HG03565 (cell line): ENCODE measurements around the gene TC2N.
"Not testable (repeated sequence)": the region's sequence is repeated elsewhere in the genome, so short reads cannot be mapped to it uniquely, and the experiment has no call there.

Source experiments
- ATAC-seq: cut with Tn5 transposase; IDR thresholded peaks from one replicate; pipeline ENCODE4 v1.9.1; 2021; ENCODE audit warnings: mild to moderate bottlenecking, moderate library complexity; ENCODE audit not compliant: unreplicated experiment

TC2N gene

DNA sequence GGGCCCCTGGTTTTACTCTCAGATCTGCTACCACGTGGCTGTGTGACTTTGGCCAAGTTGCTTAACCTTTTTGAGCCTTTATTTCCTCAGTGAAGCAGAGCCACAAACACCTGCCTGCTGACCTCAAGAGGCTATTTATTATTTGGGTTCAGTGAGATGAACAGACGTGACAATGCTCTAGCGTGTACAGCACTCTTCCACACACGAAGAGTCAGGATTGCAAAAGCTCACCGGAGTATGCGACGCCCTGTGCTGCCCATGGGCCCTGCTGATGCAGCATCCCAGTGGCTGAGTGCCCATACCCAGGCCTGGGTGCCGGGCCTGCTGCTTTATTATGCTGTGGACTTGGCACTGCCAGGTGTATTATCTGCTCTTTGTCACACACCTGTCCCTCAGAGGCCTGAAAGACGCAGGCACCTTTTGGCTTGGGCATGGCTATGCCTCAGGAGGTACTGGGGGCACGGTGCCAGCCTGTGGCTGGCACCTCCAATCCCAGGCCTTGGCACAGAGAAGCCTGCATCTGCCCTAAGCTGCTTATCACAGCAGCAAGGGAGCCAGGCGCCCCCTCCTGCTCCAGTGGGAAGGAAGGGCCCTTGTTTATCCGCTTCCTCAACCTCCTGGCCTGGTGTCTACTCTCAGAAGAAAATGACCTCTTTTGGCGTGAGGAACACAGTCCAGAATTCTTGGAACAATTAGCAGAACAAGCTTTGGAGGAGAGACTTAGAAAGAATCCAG is 22.3 kb upstream of the TC2N start:
- no peak for ATAC-seq

DNA sequence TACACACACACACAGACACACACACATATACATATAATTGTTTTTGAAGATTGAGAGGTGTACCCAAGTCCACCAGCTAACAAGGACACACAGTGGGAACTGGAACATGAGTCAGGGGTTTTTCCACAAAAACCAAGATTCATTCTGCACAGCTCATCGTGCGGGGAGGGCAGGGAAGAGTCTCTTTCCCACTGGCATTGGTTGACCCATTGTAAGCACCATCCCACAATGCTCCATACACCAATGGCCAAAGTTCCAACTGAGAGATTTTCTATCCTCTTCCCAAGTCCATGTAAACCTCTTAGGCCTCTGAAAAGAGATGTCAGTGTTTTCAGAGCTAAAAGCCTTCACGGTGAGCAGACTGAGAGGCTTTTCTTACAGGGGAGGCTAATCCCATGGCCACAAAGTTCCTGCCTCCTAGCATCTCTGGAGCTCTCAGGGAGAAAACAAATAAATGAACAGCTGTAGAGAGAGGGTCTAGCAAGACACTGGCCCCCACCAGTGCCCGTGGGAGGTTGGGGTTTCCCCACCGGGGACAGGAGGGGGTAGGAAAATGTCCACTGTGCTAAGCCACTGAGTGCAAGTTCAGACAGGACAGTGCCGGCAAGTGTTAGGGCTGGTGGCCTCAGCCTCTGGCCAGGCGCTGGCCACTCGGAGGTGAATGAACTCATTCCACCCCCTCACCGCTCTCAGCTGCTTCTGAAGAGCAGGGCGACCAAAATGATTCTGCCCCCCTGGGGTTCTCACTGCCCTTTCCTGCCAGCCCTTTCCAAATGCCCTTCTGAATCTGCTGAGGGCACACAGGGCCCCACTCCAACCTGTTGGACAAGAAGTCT is 21.5 kb upstream of the TC2N start:
- ATAC-seq, result no peak

DNA sequence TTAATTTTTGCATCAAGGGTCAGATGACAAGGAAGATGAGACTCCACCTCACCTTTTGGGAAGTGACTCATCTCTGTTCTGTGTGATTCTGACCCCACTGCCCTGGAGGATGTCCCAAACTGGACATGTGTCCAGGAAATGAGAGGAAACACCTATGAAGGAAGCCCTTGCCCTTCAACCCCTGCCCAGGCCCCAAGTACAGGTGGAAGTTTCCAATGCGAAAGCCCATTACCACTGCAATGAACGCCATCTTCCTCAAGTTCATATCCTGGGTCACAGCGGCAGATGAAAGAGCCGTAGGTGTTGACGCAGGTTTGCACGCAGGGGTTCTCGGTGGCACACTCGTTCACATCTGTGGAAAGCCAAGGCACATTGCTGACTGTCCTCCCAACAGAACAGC is 19.6 kb upstream of the TC2N start:
- no peak for ATAC-seq

DNA sequence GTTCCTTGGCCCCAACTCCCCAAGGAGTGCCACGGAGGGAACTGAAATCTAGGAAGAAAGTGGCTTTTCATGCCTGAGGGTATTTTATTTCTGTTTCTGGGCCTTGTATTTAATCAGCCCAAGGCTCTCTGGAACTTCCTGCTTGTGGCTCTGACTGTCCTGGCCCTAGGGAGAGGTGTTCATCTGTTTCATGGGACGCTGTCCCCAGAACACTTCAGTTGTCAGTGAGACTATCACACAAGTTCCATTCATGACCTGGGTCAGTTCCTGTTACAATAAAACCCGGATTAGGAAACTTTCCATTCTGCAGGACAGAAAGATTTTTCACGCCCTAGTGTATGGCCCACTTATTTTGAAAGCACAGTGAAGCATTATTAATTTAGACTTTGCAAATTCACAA is 18.5 kb upstream of the TC2N start:
- no peak for ATAC-seq

DNA sequence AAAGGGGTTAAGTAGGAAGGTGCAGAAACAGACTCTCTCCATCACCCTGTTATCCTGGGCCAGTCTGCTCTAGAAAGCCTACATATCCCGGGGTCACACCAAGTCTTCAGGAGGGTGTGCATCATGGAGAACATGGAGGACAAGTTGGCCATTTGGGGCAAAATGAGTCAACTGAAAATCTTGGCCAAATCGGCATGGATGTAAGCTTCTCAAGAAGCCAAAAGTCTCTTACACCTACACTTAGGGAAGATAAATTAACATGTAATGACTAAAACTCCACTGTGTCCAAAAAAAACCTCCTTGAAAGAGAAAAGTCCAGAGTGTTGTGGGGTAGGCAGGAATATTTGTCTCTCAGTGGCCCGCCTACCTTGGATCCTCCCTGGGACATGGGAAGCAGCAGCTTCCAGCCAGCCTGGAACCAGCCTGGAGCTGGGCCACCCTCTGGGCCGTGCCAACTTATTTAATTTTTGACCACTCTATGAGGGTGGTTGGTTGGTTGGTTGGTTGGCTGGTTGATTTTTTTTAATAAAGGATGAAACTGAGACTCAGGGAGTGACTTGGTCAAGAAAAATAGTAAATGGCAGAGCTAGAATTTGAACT is 17.9 kb upstream of the TC2N start:
- no peak for ATAC-seq

DNA sequence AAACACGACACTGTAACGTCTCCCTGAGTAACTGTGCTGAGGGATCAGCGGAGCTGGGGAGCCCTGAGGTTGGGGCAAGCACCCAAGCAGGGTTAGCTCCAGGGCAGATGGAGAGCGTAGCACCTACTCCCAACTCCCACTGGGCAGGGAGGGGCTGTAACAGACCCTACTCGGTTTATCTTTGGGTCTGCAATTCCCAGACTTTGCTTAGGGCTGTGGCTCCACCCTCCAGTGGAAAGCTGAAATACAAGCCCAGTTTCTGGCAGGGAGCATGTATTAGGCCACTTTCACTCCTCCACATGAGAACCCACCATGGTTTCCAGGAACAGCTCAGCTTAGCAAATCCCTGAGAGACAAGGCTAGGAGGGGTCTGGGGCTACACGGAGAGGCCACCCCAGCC is 17.3 kb upstream of the TC2N start:
- no peak for ATAC-seq

DNA sequence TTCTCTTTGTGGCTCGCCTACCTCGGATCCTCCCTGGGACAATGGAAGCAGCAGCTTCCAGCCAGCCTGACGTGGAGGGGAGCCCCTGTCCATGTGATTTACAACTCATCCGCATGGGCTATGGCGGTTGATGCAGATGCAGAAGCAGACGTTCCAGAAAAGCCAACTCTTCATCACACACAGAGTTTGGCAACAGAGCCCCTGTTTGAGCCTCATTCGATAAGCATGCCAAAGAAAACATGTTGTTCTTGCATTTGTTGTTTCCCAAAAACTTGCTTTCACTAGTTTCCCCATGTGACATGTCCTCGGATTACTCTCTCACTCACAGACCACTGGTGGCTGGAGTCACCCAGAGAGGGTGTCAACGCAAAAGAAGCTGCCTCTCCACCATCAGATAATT is 16.4 kb upstream of the TC2N start:
- ATAC-seq, result no peak

DNA sequence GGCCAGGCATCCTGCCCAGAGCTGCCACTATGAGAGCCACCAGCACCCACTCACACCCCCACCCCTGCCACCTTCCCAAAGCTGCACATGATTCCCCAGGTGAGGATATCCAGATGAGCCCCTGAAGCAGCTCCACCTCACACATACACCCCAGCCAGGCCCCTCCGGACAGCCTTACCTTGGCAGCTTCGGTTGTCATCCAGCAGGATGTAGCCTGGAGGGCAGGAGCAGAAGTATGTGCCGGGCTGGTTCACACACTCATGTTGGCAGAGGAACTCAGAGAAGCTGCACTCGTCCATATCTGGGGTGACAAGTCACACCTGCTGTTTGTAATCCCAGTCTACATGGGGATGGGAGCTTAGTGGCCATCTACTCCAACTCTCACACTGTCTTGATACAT is 15.4 kb upstream of the TC2N start:
- no peak for ATAC-seq

DNA sequence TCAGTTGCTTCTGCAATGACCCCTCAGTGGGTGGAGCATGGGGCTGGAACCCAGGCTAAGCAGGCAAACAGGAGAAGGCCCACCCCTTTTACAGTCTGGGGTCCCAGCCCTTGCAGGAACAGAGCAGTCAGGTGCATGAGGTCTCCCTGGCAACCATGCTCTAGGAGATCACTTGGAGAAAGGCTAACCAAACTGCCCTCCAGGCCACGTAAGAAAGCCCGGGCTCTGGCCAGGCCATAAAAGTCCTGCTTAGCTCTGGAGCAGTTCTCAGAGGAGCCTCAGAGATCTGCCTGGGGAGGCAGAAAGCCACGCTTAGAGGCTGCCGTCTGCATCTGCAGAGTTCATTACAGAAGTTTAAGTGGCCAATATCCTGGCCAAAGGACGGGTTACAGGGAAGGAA is 15.0 kb upstream of the TC2N start:
- ATAC-seq, result no peak

DNA sequence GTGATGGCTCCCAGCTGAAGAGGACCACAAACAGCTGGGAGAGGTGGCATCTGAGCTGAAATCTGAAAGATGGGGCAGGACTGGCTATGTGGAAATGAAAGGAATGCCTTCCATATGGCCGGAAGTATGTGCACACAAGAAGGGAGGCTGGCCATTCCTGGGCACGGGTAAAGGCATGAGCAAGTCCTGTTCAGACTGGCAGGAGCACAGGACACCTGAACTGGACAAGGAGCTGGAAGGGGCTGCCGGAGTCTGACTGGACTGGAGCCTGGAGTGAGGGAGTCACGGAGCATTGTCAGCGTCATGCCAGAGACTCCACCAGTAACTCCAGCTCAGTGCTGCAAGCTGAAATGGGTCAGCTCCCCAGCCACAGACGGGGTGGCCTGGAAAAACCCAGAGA is 11.9 kb upstream of the TC2N start:
- ATAC-seq, result no peak

DNA sequence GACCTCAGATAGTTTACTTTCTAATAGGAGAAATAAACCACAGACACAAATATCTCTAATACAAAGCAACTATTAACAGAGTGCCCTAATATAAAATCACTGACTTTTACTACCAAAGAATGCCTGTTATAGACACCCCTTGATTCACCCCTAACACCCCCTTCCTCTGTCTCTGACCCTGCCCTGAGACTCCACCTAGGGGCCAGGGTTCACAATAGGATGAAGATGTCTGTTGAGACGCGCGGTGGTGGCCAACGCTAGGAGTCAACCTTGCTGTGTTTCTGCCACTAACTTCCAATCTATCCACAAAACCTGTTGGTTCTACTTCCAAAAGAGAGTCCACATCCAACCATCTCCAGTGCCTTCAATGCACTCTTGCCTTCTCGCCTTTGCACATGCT is 10.9 kb upstream of the TC2N start:
- no peak for ATAC-seq

DNA sequence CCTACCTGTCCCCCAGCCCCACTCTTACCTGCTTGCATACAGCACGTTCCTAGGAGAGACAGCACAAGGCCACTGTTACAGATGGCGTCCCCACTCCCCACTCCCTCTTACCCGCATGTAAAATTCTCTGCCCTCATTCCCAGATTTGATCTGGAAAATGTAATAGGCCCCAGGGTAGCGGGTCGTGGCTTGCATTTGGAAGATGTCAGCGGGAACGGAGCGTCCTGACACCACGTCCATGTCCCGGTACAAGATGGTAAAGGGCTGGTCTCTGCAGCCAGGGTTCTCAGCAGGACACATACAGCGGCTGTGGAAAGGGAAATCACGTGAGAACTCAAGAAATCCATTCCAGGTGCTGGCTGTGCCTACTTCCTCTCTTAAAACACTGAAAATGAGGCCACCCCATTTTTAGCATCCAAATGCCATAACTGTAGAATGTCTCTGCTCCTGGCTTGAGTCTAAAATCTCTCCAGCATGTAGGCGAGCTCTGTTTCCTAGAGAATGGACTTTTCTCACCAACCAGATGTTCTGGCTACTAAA is 10.1 kb upstream of the TC2N start:
- ATAC-seq, result no peak

DNA sequence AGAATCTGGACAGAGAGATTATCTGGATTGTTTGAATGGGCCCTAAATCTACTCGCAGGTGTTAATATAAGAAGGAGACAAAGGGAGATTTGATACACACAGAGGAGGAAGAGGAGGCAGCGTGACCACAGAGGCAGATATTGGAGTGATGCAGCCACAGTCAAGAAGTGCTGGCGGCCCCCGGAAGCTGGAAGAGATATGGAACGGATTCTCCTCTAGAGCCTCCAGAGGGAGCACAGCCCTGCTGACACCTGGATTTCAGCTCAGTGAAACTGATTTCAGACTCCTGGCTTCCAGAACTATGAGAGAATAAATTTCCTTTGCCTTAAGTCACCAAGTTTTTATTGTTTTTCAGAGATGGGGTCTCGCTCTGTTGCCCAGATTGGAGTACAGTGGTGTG is 9.2 kb upstream of the TC2N start:
- no peak for ATAC-seq

DNA sequence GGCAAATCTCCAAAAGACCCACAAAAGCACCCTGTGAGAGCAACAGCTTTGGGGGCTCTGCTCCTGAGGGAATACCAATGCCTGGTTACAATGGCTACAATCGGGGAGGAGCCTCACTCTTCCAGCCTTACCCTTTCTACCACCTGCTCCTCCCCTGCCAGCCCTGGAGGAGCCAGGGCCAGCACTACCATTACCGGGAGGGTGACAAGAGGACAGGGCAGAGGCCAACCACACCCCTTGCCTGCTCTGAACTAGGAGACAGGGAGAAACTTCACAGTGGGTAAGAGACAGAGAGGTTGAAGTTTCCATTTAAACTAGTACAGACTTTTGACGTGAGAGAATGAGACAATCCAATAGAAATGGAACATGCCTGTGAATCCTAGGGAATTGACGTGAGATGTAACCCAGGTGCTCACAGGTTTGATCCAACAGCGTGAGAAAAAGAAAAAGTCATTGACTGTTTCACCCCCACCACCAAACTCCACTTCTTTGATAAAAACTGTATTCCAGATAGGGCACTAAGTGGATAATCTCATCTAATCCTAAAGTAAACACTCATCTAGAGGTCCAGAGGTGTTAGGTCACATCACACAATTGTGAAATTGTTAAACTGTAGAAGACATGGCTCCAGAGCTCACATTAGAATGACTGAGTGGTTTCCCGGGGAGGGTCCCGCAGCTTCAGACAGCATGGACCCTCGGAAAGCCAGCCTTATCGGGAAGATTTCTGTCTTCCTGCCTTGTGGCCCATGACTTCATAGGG is 8.4 kb upstream of the TC2N start:
- no peak for ATAC-seq

DNA sequence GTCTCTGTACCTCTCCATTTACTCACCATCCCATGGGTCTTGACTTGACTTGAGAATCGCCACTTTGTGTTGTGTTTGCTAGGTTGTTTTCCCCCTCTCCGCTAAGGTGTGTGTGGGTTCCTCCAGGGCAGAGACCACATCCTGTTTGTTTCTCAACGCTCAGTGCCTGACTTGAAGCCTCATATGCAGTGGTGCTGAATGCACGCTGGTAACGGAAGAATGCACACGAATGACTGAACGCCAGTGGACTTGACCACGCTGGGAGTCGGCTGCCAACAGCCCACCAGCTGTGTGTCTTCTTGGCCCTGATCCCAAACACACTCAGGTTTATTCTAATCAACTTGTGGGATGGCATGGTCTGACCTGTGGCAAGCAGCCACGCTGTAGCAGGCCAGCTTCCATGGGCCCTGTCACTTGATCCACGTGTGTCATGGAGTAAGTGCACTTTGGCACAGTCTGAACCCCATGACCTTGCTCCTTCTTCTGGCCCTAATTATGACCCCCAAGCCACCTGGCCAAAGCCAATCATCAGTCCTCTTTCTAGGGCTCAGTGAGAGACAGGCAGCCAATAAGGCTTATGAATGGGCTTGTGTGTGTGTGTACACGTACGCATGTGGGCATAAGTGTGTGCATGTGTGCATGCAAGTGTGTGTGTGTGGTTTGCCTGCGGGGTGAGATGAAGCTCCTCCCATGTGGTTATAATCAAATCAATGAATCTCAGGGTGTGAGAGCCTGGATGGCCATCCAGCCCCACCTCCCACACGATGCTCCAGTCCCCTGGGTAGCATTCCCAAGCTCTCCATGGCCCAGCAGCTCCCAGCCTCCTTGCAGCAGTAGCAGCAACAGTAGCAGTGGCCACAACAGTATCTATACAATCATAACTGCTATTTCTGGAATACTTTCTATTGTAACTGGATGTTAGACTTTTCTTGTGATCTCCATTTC is 6.4 kb upstream of the TC2N start:
- peak; percentile 79 for ATAC-seq

DNA sequence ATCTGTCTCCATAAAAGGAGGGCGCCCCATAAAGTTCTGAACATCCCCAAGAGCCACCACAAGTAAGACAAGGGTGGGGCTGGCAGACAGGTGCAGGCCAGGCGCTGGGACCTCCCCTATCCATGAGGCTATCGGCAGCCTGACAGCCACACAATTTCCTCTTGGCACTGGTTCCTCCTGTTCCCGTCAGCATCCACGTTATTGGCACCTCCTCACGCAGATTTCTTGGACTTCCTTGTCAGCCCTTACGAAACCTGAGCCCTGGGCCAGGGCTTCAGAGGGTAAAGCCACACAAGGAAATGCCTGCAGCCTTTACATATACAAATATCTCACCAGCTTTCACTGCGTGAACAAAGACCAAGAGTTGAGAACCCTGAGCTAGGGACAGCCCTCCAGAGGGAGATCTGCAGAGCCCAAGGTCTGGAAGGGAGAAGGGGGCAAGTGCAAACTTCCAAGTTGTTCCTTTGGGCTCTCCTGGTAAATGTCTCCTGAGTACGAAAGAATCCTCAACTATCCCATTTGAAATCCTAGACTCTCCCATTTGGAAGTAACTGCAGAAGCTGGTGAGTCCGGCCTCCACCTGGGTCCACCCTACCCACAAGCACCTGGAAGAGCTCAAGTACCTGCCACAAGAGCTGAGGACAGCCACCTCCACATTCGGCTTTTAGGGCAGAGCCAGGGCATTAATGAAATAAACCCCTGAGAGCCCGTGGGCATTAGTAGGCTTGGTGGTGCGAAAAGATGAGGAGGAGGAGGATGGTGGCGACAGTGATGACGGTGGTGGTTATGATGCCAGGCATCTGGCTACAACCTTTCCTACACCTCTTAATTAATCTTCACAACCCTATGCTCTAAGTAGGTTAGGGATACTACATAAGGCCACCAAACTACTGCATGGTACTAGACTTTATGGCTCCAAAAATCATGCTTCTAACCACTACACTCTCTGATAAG is 5.5 kb upstream of the TC2N start:
- ATAC-seq, result peak; percentile 7

DNA sequence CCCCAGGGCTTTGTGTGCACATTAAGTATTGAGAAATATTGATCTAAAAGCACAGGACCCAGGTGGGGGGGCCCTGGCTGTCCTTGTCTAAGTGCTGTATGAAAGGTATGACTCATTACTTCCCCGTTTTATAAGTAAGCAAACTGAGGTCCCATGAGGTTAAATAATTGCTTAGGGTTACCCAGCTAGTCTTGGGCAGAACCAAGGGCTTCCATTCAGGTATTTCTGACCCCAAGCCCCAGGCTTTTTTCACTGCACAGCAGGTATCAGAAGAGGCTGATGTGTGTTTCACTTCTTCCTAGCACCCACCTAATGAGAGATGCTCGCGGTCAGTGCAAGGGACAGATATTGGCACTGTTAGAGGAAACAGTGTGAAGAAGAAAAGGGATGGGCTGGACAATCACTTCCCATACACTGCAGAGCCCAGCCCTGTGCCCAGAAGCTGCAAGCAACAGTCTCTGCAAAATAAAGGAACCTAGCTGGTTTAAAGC is 4.7 kb upstream of the TC2N start:
- ATAC-seq, result peak; percentile 38

DNA sequence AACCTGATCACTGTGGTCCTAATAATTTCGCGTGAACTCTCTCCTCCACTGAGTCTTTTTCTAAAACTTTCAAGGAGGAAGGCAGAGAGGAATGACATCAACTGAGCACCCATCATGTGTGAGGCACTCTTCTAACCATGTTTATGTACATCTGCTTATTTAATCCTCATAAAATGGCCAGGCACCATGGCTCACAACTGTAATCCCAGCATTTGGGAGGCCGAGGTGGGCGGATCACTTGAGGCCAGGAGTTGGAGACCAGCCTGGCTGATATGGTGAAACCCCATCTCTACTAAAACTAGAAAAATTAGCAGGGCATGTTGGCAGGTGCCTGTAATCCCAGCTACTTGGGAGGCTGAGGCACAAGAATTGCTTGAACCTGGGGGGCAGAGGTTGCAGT is 4.1 kb upstream of the TC2N start:
- ATAC-seq, result not testable (repeated sequence)

DNA sequence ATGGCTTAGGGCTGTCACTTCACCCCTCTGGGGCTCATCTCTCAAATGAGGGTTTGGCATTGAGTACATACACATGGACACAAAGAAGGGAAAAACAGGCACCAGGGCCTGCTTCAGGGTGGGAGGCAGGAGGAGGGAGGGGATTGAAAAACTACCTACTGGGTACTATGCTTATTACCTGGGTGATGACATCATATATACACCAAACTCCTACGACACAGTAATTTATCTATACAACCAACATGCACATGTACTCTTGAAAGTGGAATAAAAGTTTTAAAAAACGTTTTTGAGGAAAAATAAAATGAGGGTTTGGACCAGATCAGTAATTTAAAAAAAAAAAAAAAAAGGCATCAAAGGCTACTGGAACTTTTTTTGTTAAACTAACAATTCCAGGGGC is 3.6 kb upstream of the TC2N start:
- ATAC-seq, result no peak
